Measurements from ENCODE around the gene CHST13.

Gene CHST13

GRCh38 chr3:126519506-126520455 lies 4.2 kb upstream of the CHST13 start:
- TF ChIP-seq POLR2AphosphoS5 (IDR thresholded peaks at IDR 0.05; ENCODE audit: low read depth, low read length) (no peak), FOXP2 (optimal IDR thresholded peaks at IDR 0.05; ENCODE audit: borderline replicate concordance, extremely low read depth, extremely low read length, insufficient read depth) (no peak), TAF1 (IDR thresholded peaks at IDR 0.05; ENCODE audit: borderline replicate concordance, insufficient read depth, low read length) (no peak), SIN3A (IDR thresholded peaks at IDR 0.05; ENCODE audit: borderline replicate concordance, insufficient read depth, low read length) (no peak), REST (IDR thresholded peaks at IDR 0.05; ENCODE audit: insufficient read depth in 1 of 2, low read depth in 2 of 2, low read length in 2 of 2) (no peak)

GRCh38 chr3:126521122-126521891 lies 2.6 kb upstream of the CHST13 start:
- TF ChIP-seq FOXP2 (optimal IDR thresholded peaks at IDR 0.05; ENCODE audit: borderline replicate concordance, extremely low read depth, extremely low read length, insufficient read depth), result no peak
- TF ChIP-seq SIN3A (IDR thresholded peaks at IDR 0.05; ENCODE audit: borderline replicate concordance, insufficient read depth, low read length), result no peak
- no peak for TF ChIP-seq POLR2AphosphoS5 (IDR thresholded peaks at IDR 0.05; ENCODE audit: low read depth, low read length)
- TF ChIP-seq TAF1 (IDR thresholded peaks at IDR 0.05; ENCODE audit: borderline replicate concordance, insufficient read depth, low read length), result no peak
- TF ChIP-seq REST (IDR thresholded peaks at IDR 0.05; ENCODE audit: insufficient read depth in 1 of 2, low read depth in 2 of 2, low read length in 2 of 2), result no peak

GRCh38 chr3:126522363-126522788 lies 1.6 kb upstream of the CHST13 start:
- TF ChIP-seq POLR2AphosphoS5 (IDR thresholded peaks at IDR 0.05; ENCODE audit: low read depth, low read length) (no peak), TAF1 (IDR thresholded peaks at IDR 0.05; ENCODE audit: borderline replicate concordance, insufficient read depth, low read length) (no peak), FOXP2 (optimal IDR thresholded peaks at IDR 0.05; ENCODE audit: borderline replicate concordance, extremely low read depth, extremely low read length, insufficient read depth) (no peak), SIN3A (IDR thresholded peaks at IDR 0.05; ENCODE audit: borderline replicate concordance, insufficient read depth, low read length) (no peak), REST (IDR thresholded peaks at IDR 0.05; ENCODE audit: insufficient read depth in 1 of 2, low read depth in 2 of 2, low read length in 2 of 2) (no peak)

GRCh38 chr3:126524429-126524988 lies 554 bp downstream of the CHST13 start:
- no peak for TF ChIP-seq FOXP2 (optimal IDR thresholded peaks at IDR 0.05; ENCODE audit: borderline replicate concordance, extremely low read depth, extremely low read length, insufficient read depth)
- TF ChIP-seq POLR2AphosphoS5 (IDR thresholded peaks at IDR 0.05; ENCODE audit: low read depth, low read length), result no peak
- no peak for TF ChIP-seq REST (IDR thresholded peaks at IDR 0.05; ENCODE audit: insufficient read depth in 1 of 2, low read depth in 2 of 2, low read length in 2 of 2)
- TF ChIP-seq TAF1 (IDR thresholded peaks at IDR 0.05; ENCODE audit: borderline replicate concordance, insufficient read depth, low read length), result no peak
- TF ChIP-seq SIN3A (IDR thresholded peaks at IDR 0.05; ENCODE audit: borderline replicate concordance, insufficient read depth, low read length), result no peak
